ENCODE results near the gene EFNA5.

EFNA5 gene

GRCh38 chr5:107549567-107549966 is 121.2 kb downstream of the EFNA5 start:
- DNase-seq (ENCODE audit: extremely low read depth, insufficient read length), result no peak
- TF ChIP-seq CTCF (IDR thresholded peaks at IDR 0.05; ENCODE audit: insufficient read depth, low read length, poor library complexity, severe bottlenecking), result no peak
- Histone ChIP-seq H3K27me3 (replicated peaks; ENCODE audit: control insufficient read depth, insufficient read depth, low read length) (no peaks in the 10 kb centered on the region), H3K36me3 (ENCODE audit: control insufficient read depth, insufficient read depth, low read length) (no peaks in the 10 kb centered on the region), H3K4me3 (replicated peaks; ENCODE audit: low read depth, low read length) (no peak overlapping the region)

- no peak for DNase-seq (ENCODE audit: extremely low read depth, insufficient read length)
- Histone ChIP-seq H3K27me3 (replicated peaks; ENCODE audit: control insufficient read depth, insufficient read depth, low read length) (no peaks in the 10 kb centered on the region), H3K36me3 (ENCODE audit: control insufficient read depth, insufficient read depth, low read length) (no peaks in the 10 kb centered on the region), H3K4me3 (replicated peaks; ENCODE audit: low read depth, low read length) (no peak overlapping the region)
- TF ChIP-seq CTCF (IDR thresholded peaks at IDR 0.05; ENCODE audit: insufficient read depth, low read length, poor library complexity, severe bottlenecking), result no peak
Observed at GRCh38 chr5:107548477-107548876, 122.3 kb downstream of the EFNA5 start.

- no peaks in the 10 kb centered on the region for H3K27me3 ChIP-seq (replicated peaks; ENCODE audit: control insufficient read depth, insufficient read depth, low read length)
- no peak for DNase-seq (ENCODE audit: extremely low read depth, insufficient read length)
- no peak for TF ChIP-seq CTCF (IDR thresholded peaks at IDR 0.05; ENCODE audit: insufficient read depth, low read length, poor library complexity, severe bottlenecking)
- H3K4me3 ChIP-seq (replicated peaks; ENCODE audit: low read depth, low read length), result no peak overlapping the region
- no peaks in the 10 kb centered on the region for H3K36me3 ChIP-seq (ENCODE audit: control insufficient read depth, insufficient read depth, low read length)
Observed at GRCh38 chr5:107546719-107547118, 124.0 kb downstream of the EFNA5 start.

- DNase-seq (ENCODE audit: extremely low read depth, insufficient read length), result no peak
Observed at GRCh38 chr5:107545486-107545885, 125.3 kb downstream of the EFNA5 start.

GRCh38 chr5:107544967-107545366 is 125.8 kb downstream of the EFNA5 start:
- Histone ChIP-seq H3K27me3 (replicated peaks; ENCODE audit: control insufficient read depth, insufficient read depth, low read length) (no peaks in the 10 kb centered on the region), H3K36me3 (ENCODE audit: control insufficient read depth, insufficient read depth, low read length) (no peaks in the 10 kb centered on the region), H3K4me3 (replicated peaks; ENCODE audit: low read depth, low read length) (no peak overlapping the region)
- no peak for DNase-seq (ENCODE audit: extremely low read depth, insufficient read length)
- no peak for TF ChIP-seq CTCF (IDR thresholded peaks at IDR 0.05; ENCODE audit: insufficient read depth, low read length, poor library complexity, severe bottlenecking)

More at GRCh38 chr5:107545486-107545885, 125.3 kb downstream of the EFNA5 start:
- H3K4me3 ChIP-seq (replicated peaks; ENCODE audit: low read depth, low read length), result no peak overlapping the region
- no peaks in the 10 kb centered on the region for H3K27me3 ChIP-seq (replicated peaks; ENCODE audit: control insufficient read depth, insufficient read depth, low read length)
- no peak for TF ChIP-seq CTCF (IDR thresholded peaks at IDR 0.05; ENCODE audit: insufficient read depth, low read length, poor library complexity, severe bottlenecking)
- H3K36me3 ChIP-seq (ENCODE audit: control insufficient read depth, insufficient read depth, low read length), result no peaks in the 10 kb centered on the region

- no peak for TF ChIP-seq CTCF (IDR thresholded peaks at IDR 0.05; ENCODE audit: insufficient read depth, low read length, poor library complexity, severe bottlenecking)
- Histone ChIP-seq H3K27me3 (replicated peaks; ENCODE audit: control insufficient read depth, insufficient read depth, low read length) (no peaks in the 10 kb centered on the region), H3K4me3 (replicated peaks; ENCODE audit: low read depth, low read length) (no peak overlapping the region), H3K36me3 (ENCODE audit: control insufficient read depth, insufficient read depth, low read length) (no peaks in the 10 kb centered on the region)
- DNase-seq (ENCODE audit: extremely low read depth, insufficient read length), result no peak
Observed at GRCh38 chr5:107544476-107544875, 126.3 kb downstream of the EFNA5 start.

Data from GM06990 (cell line).